HG02759 (cell line): Measurements from ENCODE around the gene RTP1.
"Not testable (repeated sequence)": the region's sequence is repeated elsewhere in the genome, so short reads cannot be mapped to it uniquely, and the experiment has no call there.

ENCODE experiments used
- ATAC-seq: cut with Tn5 transposase; IDR thresholded peaks from one replicate; pipeline ENCODE4 v1.9.1; 2021; ENCODE audit warnings: mild to moderate bottlenecking, moderate library complexity; ENCODE audit not compliant: unreplicated experiment

Gene RTP1

GRCh38 chr3:187237741-187238140 lies 40.5 kb downstream of the RTP1 start:
- ATAC-seq: no peak

GRCh38 chr3:187238239-187238638 lies 41.0 kb downstream of the RTP1 start:
- ATAC-seq: no peak

- not testable (repeated sequence) for ATAC-seq
These were observed 41.5 kb downstream of the RTP1 start for GRCh38 chr3:187238835-187239234.

GRCh38 chr3:187242435-187242834 lies 45.1 kb downstream of the RTP1 start:
- ATAC-seq: no peak

GRCh38 chr3:187242900-187243299 lies 45.6 kb downstream of the RTP1 start:
- ATAC-seq: no peak

- ATAC-seq: no peak
These were observed 46.7 kb downstream of the RTP1 start for GRCh38 chr3:187243933-187244524.

GRCh38 chr3:187247398-187247797 lies 50.1 kb downstream of the RTP1 start:
- no peak for ATAC-seq
